Mesendoderm (in vitro differentiated cells): ENCODE results near the gene FNDC3B.

Experiments used
- DNase-seq: peaks from one replicate; pipeline ENCODE4 v3.0.0; 2013
- H2AK5ac ChIP-seq: 2 replicates; pipeline ENCODE4 v1.6.1; 2013; ENCODE audit warnings: low read length, inconsistent platforms
- H2BK120ac ChIP-seq: 2 replicates; pipeline ENCODE4 v1.6.1; 2013; ENCODE audit warnings: low read depth, mild to moderate bottlenecking, low read length, moderate library complexity, mixed read lengths
- H2BK15ac ChIP-seq: replicated peaks from 2 replicates; pipeline ENCODE4 v1.6.1; 2013; ENCODE audit warnings: low read depth, mild to moderate bottlenecking, moderate library complexity
- H2BK5ac ChIP-seq: 2 replicates; pipeline ENCODE4 v1.6.1; 2013; ENCODE audit warnings: low read length, inconsistent platforms
- H3K18ac ChIP-seq: 2 replicates; pipeline ENCODE4 v1.6.1; 2013; ENCODE audit warnings: mild to moderate bottlenecking, low read length, mixed read lengths
- H3K23ac ChIP-seq: one replicate; pipeline ENCODE4 v1.6.1; 2013; ENCODE audit warnings: low read length
- H3K27ac ChIP-seq: 2 replicates; pipeline ENCODE4 v1.5.1; 2013; ENCODE audit warnings: low read depth, mild to moderate bottlenecking, inconsistent platforms, low read length, moderate library complexity
- H3K27me3 ChIP-seq: 2 replicates; pipeline ENCODE4 v1.6.1; 2013; ENCODE audit warnings: low read length, control low read depth, mild to moderate bottlenecking, inconsistent platforms; ENCODE audit not compliant: insufficient read depth, poor library complexity
- H3K36me3 ChIP-seq: 2 replicates; pipeline ENCODE4 v1.6.1; 2013; ENCODE audit warnings: low read length, inconsistent platforms; ENCODE audit not compliant: control insufficient read depth, insufficient read depth
- H3K4ac ChIP-seq: one replicate; pipeline ENCODE4 v1.6.1; 2013; ENCODE audit warnings: low read depth, mild to moderate bottlenecking, low read length, moderate library complexity
- H3K4me1 ChIP-seq: 2 replicates; pipeline ENCODE4 v1.6.1; 2013; ENCODE audit warnings: low read depth, low read length, inconsistent platforms; ENCODE audit not compliant: control insufficient read depth
- H3K4me2 ChIP-seq: 2 replicates; pipeline ENCODE4 v1.6.1; 2013; ENCODE audit warnings: low read length
- H3K4me3 ChIP-seq: 2 replicates; pipeline ENCODE4 v1.5.1; 2013; ENCODE audit warnings: mild to moderate bottlenecking, low read length
- H3K56ac ChIP-seq: one replicate; pipeline ENCODE4 v1.6.1; 2013; ENCODE audit warnings: low read length
- H3K79me1 ChIP-seq: 2 replicates; pipeline ENCODE4 v1.6.1; 2013; ENCODE audit warnings: low read length, inconsistent platforms
- H3K79me2 ChIP-seq: 2 replicates; pipeline ENCODE4 v1.6.1; 2013; ENCODE audit warnings: mild to moderate bottlenecking, low read length; ENCODE audit not compliant: control insufficient read depth, insufficient read depth
- H3K9ac ChIP-seq: 2 replicates; pipeline ENCODE4 v1.6.1; 2013; ENCODE audit warnings: low read length, inconsistent platforms
- H4K5ac ChIP-seq: one replicate; pipeline ENCODE4 v1.6.1; 2013; ENCODE audit warnings: low read length
- H4K8ac ChIP-seq: one replicate; pipeline ENCODE4 v1.6.1; 2013; ENCODE audit warnings: low read depth, mild to moderate bottlenecking, control low read depth, low read length, moderate library complexity
- WGBS: extraction: QIAGEN DNeasy Blood & Tissue Kit; methylation state at CpG from one replicate; pipeline ENCODE4 v1.1.7; 2013; ENCODE audit warnings: low lambda C conversion rate, missing lambda C conversion rate; ENCODE audit not compliant: insufficient coverage; ENCODE audit errors: extremely low coverage; 5-methylcytosine and 5-hydroxymethylcytosine counted together

FNDC3B gene

DNA sequence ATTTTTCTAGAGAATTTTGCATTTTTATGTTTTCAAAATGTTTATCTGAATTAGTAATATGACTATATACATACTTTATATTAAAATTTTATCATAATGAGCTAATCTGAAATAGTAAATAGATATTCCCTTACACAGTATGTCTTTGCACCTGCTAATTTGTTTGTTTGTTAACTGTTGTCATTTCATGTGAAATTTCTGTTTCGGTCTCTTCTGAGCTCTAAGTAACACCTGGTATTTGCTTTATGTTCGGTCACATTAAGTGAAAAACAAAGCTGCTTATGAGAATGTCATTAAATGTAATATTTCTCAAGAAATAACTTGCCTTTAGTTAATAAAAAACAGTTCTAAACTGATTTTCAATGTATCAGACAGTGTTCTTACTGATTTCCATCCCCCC is 61.1 kb downstream of the FNDC3B start:
- no peak overlapping the region for H2AK5ac ChIP-seq
- H3K27me3 ChIP-seq, result no peaks in the 10 kb centered on the region
- peaks cover 43% of the 10 kb centered on the region for H3K79me2 ChIP-seq
- no peak overlapping the region for H3K4me3 ChIP-seq
- H3K18ac ChIP-seq, result no peak overlapping the region
- H3K9ac ChIP-seq, result no peak overlapping the region
- peaks cover 6% of the 10 kb centered on the region for H3K4me1 ChIP-seq
- H3K27ac ChIP-seq, result no peak overlapping the region
- H2BK15ac ChIP-seq, result no peak overlapping the region
- no peak overlapping the region for H3K4ac ChIP-seq
- no peak overlapping the region for H4K5ac ChIP-seq
- H2BK120ac ChIP-seq, result no peak overlapping the region
- H4K8ac ChIP-seq, result no peak overlapping the region
- H3K56ac ChIP-seq, result no peak overlapping the region
- H3K79me1 ChIP-seq, result peaks cover 5% of the 10 kb centered on the region
- no CpG with 5 or more reads among the region's 2 CpGs for WGBS
- H3K4me2 ChIP-seq, result no peak overlapping the region
- H3K36me3 ChIP-seq, result no peaks in the 10 kb centered on the region
- H3K23ac ChIP-seq, result no peak overlapping the region
- H2BK5ac ChIP-seq, result no peak overlapping the region
- no peak for DNase-seq

DNA sequence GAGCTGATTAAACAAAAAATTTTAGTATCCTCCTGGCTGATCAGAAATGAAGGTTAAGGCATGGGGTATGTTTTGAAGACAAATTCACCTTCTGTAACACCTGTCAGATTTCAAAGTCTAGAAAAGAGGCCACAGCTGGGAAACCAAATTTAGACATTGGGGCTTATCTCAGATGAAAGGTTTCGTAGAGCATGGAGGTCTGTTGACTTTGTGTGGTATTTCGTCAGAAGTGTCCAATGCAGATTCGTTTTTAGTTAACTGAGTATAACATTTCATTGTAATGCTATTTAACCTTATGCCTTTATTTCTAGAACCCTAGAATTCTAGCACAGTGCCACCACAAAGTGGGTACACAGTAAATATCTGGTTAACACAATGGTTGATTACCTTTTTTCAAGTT is 61.7 kb downstream of the FNDC3B start:
- peaks cover 6% of the 10 kb centered on the region for H3K4me1 ChIP-seq
- no peak overlapping the region for H3K4me2 ChIP-seq
- H3K79me2 ChIP-seq, result peaks cover 47% of the 10 kb centered on the region

DNA sequence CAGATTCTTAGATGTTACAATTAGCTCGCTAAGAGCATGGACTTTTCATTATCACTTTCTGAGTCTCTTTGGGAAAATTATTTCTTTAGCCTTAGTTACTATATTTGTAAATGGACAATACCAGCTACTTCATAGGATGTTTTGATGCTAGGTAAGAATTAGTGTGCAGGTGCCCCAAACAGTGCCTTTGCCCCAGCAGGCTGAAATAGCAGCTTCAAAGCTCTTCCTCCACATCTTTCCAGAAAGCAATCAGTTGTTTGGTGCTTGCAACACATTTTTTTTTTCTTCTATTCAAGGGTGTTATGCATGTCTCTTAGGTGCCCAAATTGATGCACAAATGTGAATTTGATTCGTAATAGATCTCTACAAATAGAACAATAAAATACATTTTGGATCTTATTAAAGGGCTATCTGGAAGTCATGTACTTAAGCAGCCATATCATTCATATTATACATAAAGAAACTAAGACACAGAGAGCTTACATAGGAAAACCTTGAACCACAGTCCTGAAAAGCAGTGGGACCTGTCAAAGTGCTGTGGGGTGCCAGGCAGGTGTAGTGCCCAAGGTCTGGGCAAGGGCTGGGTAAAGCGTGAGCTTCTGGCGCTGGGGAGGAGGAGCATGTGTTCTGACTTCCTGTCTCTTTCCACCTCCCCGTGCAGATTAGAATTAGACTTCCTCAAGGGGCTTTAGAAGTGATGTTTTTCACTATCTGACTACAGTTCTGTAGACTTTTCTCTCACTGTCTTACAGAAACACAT is 62.9 kb downstream of the FNDC3B start:
- Histone ChIP-seq H3K4me3 (no peak overlapping the region), H2BK5ac (no peak overlapping the region), H3K56ac (no peak overlapping the region), H3K79me1 (peaks cover 6% of the 10 kb centered on the region), H2BK15ac (no peak overlapping the region), H3K27ac (no peak overlapping the region), H3K4ac (no peak overlapping the region), H3K79me2 (peaks cover 58% of the 10 kb centered on the region), H3K36me3 (no peaks in the 10 kb centered on the region), H4K5ac (no peak overlapping the region), H3K4me2 (no peak overlapping the region), H4K8ac (no peak overlapping the region), H3K23ac (no peak overlapping the region), H3K27me3 (no peaks in the 10 kb centered on the region), H3K9ac (no peak overlapping the region), H3K18ac (no peak overlapping the region), H3K4me1 (peaks cover 6% of the 10 kb centered on the region), H2BK120ac (no peak overlapping the region), H2AK5ac (no peak overlapping the region)
- WGBS, result no CpG with 5 or more reads among the region's 5 CpGs
- no peak for DNase-seq

More for the DNA sequence above, 61.7 kb downstream of the FNDC3B start:
- Histone ChIP-seq H2BK5ac (no peak overlapping the region), H3K36me3 (no peaks in the 10 kb centered on the region), H4K5ac (no peak overlapping the region), H3K79me1 (peaks cover 5% of the 10 kb centered on the region), H4K8ac (no peak overlapping the region), H3K23ac (no peak overlapping the region), H2AK5ac (no peak overlapping the region), H3K9ac (no peak overlapping the region), H2BK15ac (no peak overlapping the region), H3K4ac (no peak overlapping the region), H3K27me3 (no peaks in the 10 kb centered on the region), H3K4me3 (no peak overlapping the region), H3K18ac (no peak overlapping the region), H3K56ac (no peak overlapping the region), H2BK120ac (no peak overlapping the region), H3K27ac (no peak overlapping the region)
- no peak for DNase-seq
- WGBS, result no CpG with 5 or more reads among the region's 3 CpGs

DNA sequence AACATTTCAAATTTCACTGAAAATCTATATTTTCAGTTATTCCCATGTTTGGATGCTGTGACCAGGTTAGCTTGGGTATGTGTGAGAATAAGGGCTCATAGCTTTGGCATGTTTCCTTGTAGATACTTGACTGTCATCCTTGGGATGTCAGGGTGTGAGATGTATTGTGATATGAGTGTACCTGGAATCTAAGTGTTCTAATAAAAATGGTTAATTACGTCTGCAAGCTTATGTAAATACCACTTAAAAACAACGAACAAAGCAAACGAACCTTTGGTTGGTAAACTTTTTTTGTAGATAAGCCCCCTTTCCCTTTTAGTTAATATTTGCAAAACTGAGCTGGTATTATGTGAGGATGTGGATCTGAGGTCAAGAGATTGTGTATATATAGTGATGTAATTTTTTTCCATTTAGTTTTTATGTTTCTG is 63.5 kb downstream of the FNDC3B start:
- no peak overlapping the region for H3K4me2 ChIP-seq
- DNase-seq, result no peak
- no peak overlapping the region for H2BK5ac ChIP-seq
- H3K18ac ChIP-seq, result no peak overlapping the region
- H3K4ac ChIP-seq, result no peak overlapping the region
- H3K27ac ChIP-seq, result no peak overlapping the region
- peaks cover 6% of the 10 kb centered on the region for H3K4me1 ChIP-seq
- H2BK15ac ChIP-seq, result no peak overlapping the region
- no peak overlapping the region for H3K9ac ChIP-seq
- H3K79me2 ChIP-seq, result peaks cover 62% of the 10 kb centered on the region
- no peak overlapping the region for H2AK5ac ChIP-seq
- no peaks in the 10 kb centered on the region for H3K27me3 ChIP-seq
- H3K4me3 ChIP-seq, result no peak overlapping the region
- H3K56ac ChIP-seq, result no peak overlapping the region
- H4K8ac ChIP-seq, result no peak overlapping the region
- no peak overlapping the region for H2BK120ac ChIP-seq
- peaks cover 10% of the 10 kb centered on the region for H3K79me1 ChIP-seq
- H3K36me3 ChIP-seq, result no peaks in the 10 kb centered on the region
- H4K5ac ChIP-seq, result no peak overlapping the region
- WGBS, result no CpG with 5 or more reads among the region's 3 CpGs
- no peak overlapping the region for H3K23ac ChIP-seq

DNA sequence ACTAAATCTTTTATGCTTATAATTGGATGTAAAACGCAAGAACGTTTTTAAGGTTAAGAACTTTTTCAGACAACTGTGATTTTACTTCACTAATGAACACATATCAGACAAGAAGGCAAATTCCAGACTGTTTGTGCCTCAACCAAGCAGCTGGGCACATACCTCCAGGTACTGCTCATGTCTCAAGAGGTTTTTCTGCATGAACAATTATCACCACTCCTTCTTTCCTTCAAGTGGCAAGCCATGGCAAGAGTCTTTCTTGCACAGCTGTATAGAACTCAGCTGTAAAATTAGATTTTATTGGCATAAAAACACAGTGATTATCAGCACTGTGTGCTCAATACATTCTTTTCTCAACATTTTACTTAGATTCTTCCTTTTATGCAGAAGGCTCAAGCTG is 64.3 kb downstream of the FNDC3B start:
- Histone ChIP-seq H2BK15ac (no peak overlapping the region), H4K5ac (no peak overlapping the region), H3K27ac (no peak overlapping the region), H3K23ac (peak overlapping the region; percentile 31), H3K36me3 (no peaks in the 10 kb centered on the region), H3K4me3 (no peak overlapping the region), H2BK5ac (no peak overlapping the region), H3K18ac (no peak overlapping the region), H2BK120ac (no peak overlapping the region), H3K4me2 (no peak overlapping the region), H3K4me1 (peaks cover 3% of the 10 kb centered on the region), H3K79me2 (peaks cover 64% of the 10 kb centered on the region), H3K4ac (no peak overlapping the region), H4K8ac (no peak overlapping the region), H3K56ac (peak overlapping the region; percentile 17), H2AK5ac (no peak overlapping the region), H3K79me1 (peaks cover 8% of the 10 kb centered on the region), H3K9ac (no peak overlapping the region), H3K27me3 (no peaks in the 10 kb centered on the region)
- no peak for DNase-seq
- no CpG with 5 or more reads among the region's 2 CpGs for WGBS
